Measurements from ENCODE around the gene GTF3C5. TPM values are rescaled to one million over a fixed set of nuclear protein-coding genes. Genes with fewer than 3 reads are reported as not detected.
A peak's percentile ranks its signal among the peaks of the same experiment; 100 is the strongest.

GTF3C5 gene
- total RNA-seq, 1 experiment from 2014 or later = 79.6 TPM

GRCh38 chr9:133046900-133047295 lies 16.1 kb downstream of the GTF3C5 start:
- no peak overlapping the region for H2AFZ ChIP-seq
- no peak overlapping the region for H3K27ac ChIP-seq
- ChIA-PET CTCF (no interaction called here), POLR2A (ENCODE audit: unreplicated experiment) (no interaction called here)
- H3F3A ChIP-seq (ENCODE audit: insufficient read depth, low read depth) = no peaks in the 10 kb centered on the region
- no peaks in the 10 kb centered on the region for H3K9me2 ChIP-seq (ENCODE audit: insufficient read depth)
- no peak for DNase-seq
- H3K27me3 ChIP-seq (ENCODE audit: insufficient read depth, low read depth) = no peaks in the 10 kb centered on the region
- H4K20me1 ChIP-seq (ENCODE audit: insufficient read depth) = peaks cover 6% of the 10 kb centered on the region; the same call in 1 of the 2 replicates
- H3K4me3 ChIP-seq = no peak overlapping the region
- H3K79me2 ChIP-seq (ENCODE audit: low read depth) = no peaks in the 10 kb centered on the region
- intact Hi-C loops (cut with micrococcal nuclease; ENCODE audit: unreplicated experiment) = no loop called here
- H3K36me3 ChIP-seq (ENCODE audit: low read depth) = peaks cover 5% of the 10 kb centered on the region; the same call in 1 of the 2 replicates
- H3K4me2 ChIP-seq = no peak overlapping the region
- H3K4me1 ChIP-seq (replicated peaks; ENCODE audit: insufficient read depth) = no peaks in the 10 kb centered on the region
- TF ChIP-seq CTCF (conservative IDR thresholded peaks at IDR 0.05) (no peak), EZH2 (IDR thresholded peaks at IDR 0.05; ENCODE audit: low read depth) (no peak)
- no peaks in the 10 kb centered on the region for H3K9me3 ChIP-seq (ENCODE audit: insufficient read depth, low read depth)
- no TSS peak for BruUV-seq (replicated peaks)

- H4K20me1 ChIP-seq (ENCODE audit: insufficient read depth) = no peaks in the 10 kb centered on the region; the same call in 1 of the 2 replicates
- ChIA-PET POLR2A (ENCODE audit: unreplicated experiment) (no interaction called here), CTCF (interaction anchor here (0.5 to 1.2 kb wide), 3 partner anchors 18 to 347 kb away, joined by 3 to 5 read pairs (median 3); no protein-coding TSS in a partner anchor)
- H3K4me2 ChIP-seq = no peak overlapping the region
- no peak for TF ChIP-seq EZH2 (IDR thresholded peaks at IDR 0.05; ENCODE audit: low read depth)
- TF ChIP-seq CTCF (conservative IDR thresholded peaks at IDR 0.05) = peak; percentile 59
- H2AFZ ChIP-seq = no peak overlapping the region
- no peaks in the 10 kb centered on the region for H3K9me2 ChIP-seq (ENCODE audit: insufficient read depth)
- DNase-seq = peak in 1 of 2 experiments; percentile 34
- H3K79me2 ChIP-seq (ENCODE audit: low read depth) = no peaks in the 10 kb centered on the region
- H3K9me3 ChIP-seq (ENCODE audit: insufficient read depth, low read depth) = no peaks in the 10 kb centered on the region
- intact Hi-C loops (cut with micrococcal nuclease; ENCODE audit: unreplicated experiment) = loop anchor here (1.0 to 2.0 kb wide), 2 partner anchors 96 to 132 kb away; no protein-coding TSS in a partner anchor
- no peak overlapping the region for H3K27ac ChIP-seq
- no peaks in the 10 kb centered on the region for H3K36me3 ChIP-seq (ENCODE audit: low read depth)
- no peak overlapping the region for H3K4me3 ChIP-seq
- no TSS peak for BruUV-seq (replicated peaks)
- H3F3A ChIP-seq (ENCODE audit: insufficient read depth, low read depth) = no peaks in the 10 kb centered on the region
- H3K4me1 ChIP-seq (replicated peaks; ENCODE audit: insufficient read depth) = no peaks in the 10 kb centered on the region
- no peaks in the 10 kb centered on the region for H3K27me3 ChIP-seq (ENCODE audit: insufficient read depth, low read depth)
Measured at GRCh38 chr9:133048595-133048994, 17.8 kb downstream of the GTF3C5 start.

GRCh38 chr9:133049043-133049442 lies 18.2 kb downstream of the GTF3C5 start:
- intact Hi-C loops (cut with micrococcal nuclease; ENCODE audit: unreplicated experiment) = loop anchor here (2.0 kb wide), 1 partner anchor 132 kb away; no protein-coding TSS in a partner anchor
- BruUV-seq (replicated peaks) = no TSS peak
- ChIA-PET CTCF (interaction anchor here (1.2 kb wide), 1 partner anchor 95 kb away, joined by 3 read pairs; no protein-coding TSS in a partner anchor), POLR2A (ENCODE audit: unreplicated experiment) (no interaction called here)
- Histone ChIP-seq H3K27me3 (ENCODE audit: insufficient read depth, low read depth) (no peaks in the 10 kb centered on the region), H3K79me2 (ENCODE audit: low read depth) (no peaks in the 10 kb centered on the region), H3K4me1 (replicated peaks; ENCODE audit: insufficient read depth) (no peaks in the 10 kb centered on the region), H3F3A (ENCODE audit: insufficient read depth, low read depth) (no peaks in the 10 kb centered on the region), H4K20me1 (ENCODE audit: insufficient read depth) (no peaks in the 10 kb centered on the region; the same call in 1 of the 2 replicates), H3K9me3 (ENCODE audit: insufficient read depth, low read depth) (no peaks in the 10 kb centered on the region), H2AFZ (no peak overlapping the region), H3K4me3 (no peak overlapping the region), H3K9me2 (ENCODE audit: insufficient read depth) (no peaks in the 10 kb centered on the region), H3K27ac (no peak overlapping the region), H3K36me3 (ENCODE audit: low read depth) (no peaks in the 10 kb centered on the region), H3K4me2 (no peak overlapping the region)
- no peak for TF ChIP-seq EZH2 (IDR thresholded peaks at IDR 0.05; ENCODE audit: low read depth)
- no peak for TF ChIP-seq CTCF (conservative IDR thresholded peaks at IDR 0.05)
- no peak for DNase-seq

Data from PC-9 (cell line).